ENCODE results near the gene PML.

PML gene

DNA sequence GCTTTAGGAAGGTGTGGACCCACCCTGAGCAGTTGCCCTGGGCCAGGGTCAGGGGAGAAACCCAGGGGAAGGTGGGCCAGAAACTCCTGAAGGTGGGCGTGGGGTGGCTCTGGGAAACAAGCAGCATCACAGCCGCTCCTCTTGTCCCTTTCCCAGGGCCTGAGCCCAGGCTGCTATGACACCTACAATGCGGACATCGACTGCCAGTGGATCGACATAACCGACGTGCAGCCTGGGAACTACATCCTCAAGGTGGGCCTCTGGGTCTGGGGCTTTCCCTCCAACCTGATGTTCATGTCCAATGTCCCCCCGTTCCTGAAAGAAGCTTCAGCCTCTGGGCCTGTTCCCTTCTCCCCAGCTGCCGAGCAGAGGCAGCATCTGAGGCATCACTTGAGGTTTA is 46.9 kb upstream of the PML start:
- Histone ChIP-seq H3K9me3 (ENCODE audit: control insufficient read depth, insufficient read depth, low read depth, low read length) (no peaks in the 10 kb centered on the region), H3K27ac (ENCODE audit: extremely low read depth, low read depth, low read length) (no peak overlapping the region), H3K4me1 (ENCODE audit: control insufficient read depth, insufficient read depth, low read length) (peaks cover 6% of the 10 kb centered on the region; the same call in 1 of the 2 replicates), H3K36me3 (ENCODE audit: control insufficient read depth in 2 of 2, insufficient read depth in 1 of 2, low read length in 2 of 2) (peaks cover 0 to 2% of the 10 kb centered on the region in 2 experiments; a peak in 1 of 3 replicates), H3K4me3 (ENCODE audit: low read depth, low read length) (no peak overlapping the region)
- TF ChIP-seq ZNF830 (tag by site-specific recombination; IDR thresholded peaks at IDR 0.05; ENCODE audit: low read depth), result no peak
- no peak for TF ChIP-seq ZNF132 (tag by site-specific recombination; IDR thresholded peaks at IDR 0.05; ENCODE audit: borderline replicate concordance)
- TF ChIP-seq ZNF677 (tag by site-specific recombination; IDR thresholded peaks at IDR 0.05), result no peak
- TF ChIP-seq ZNF302 (tag by site-specific recombination; IDR thresholded peaks at IDR 0.05; ENCODE audit: low read depth), result no peak
- no peak for TF ChIP-seq HOXC10 (CRISPR knock-in tag; IDR thresholded peaks at IDR 0.05)
- no peak for TF ChIP-seq ZNF768 (tag by site-specific recombination; IDR thresholded peaks at IDR 0.05)
- TF ChIP-seq, protein P1, sequence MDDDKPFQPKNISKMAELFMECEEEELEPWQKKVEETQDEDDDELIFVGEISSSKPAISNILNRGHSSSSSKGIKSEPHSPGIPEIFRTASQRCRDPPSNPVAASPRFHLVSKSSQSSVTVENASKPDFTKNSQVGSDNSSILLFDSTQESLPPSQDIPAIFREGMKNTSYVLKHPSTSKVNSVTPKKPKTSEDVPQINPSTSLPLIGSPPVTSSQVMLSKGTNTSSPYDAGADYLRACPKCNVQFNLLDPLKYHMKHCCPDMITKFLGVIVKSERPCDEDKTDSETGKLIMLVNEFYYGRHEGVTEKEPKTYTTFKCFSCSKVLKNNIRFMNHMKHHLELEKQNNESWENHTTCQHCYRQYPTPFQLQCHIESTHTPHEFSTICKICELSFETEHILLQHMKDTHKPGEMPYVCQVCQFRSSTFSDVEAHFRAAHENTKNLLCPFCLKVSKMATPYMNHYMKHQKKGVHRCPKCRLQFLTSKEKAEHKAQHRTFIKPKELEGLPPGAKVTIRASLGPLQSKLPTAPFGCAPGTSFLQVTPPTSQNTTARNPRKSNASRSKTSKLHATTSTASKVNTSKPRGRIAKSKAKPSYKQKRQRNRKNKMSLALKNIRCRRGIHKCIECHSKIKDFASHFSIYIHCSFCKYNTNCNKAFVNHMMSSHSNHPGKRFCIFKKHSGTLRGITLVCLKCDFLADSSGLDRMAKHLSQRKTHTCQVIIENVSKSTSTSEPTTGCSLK (tag by site-specific recombination; IDR thresholded peaks at IDR 0.05), result no peak
- TF ChIP-seq ZNF169 (tag by site-specific recombination; IDR thresholded peaks at IDR 0.05), result no peak
- CTCF ChIA-PET, result interaction anchor here (0.6 to 14.4 kb wide), 3 partner anchors 21 to 534 kb away, joined by 5 to 276 read pairs (median 8); no protein-coding TSS in a partner anchor
- POLR2A ChIA-PET, result interaction anchor here (1.6 kb wide), 1 partner anchor 47 kb away, joined by 3 read pairs; the partner anchor contains the start of gene PML

DNA sequence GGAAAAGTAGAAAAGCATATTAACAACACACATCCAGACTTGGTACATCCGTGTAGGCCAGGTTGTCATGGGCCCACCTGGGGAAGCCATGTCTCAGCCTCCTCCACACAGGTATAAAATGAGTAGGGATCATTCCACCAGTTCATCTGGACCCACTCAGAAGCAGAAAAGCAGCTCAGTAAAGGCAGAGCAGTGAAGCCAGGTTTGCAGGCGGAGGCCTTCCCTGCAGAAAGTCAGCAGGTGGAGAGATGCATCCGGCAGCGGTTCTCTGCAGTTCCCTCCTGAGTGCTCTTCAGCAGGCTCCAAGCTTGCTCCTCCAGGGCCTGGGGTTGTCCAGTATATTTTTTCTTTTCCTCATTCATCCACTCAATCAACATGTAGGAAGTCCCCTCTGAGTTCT is 46.1 kb upstream of the PML start:
- Histone ChIP-seq H3K4me3 (ENCODE audit: low read depth, low read length) (no peak overlapping the region), H3K9me3 (ENCODE audit: control insufficient read depth, insufficient read depth, low read depth, low read length) (no peaks in the 10 kb centered on the region), H3K36me3 (ENCODE audit: control insufficient read depth in 2 of 2, insufficient read depth in 1 of 2, low read length in 2 of 2) (peaks cover 0 to 2% of the 10 kb centered on the region in 2 experiments; a peak in 1 of 3 replicates), H3K27ac (ENCODE audit: extremely low read depth, low read depth, low read length) (no peak overlapping the region), H3K4me1 (ENCODE audit: control insufficient read depth, insufficient read depth, low read length) (peaks cover 6% of the 10 kb centered on the region; the same call in 1 of the 2 replicates)
- ChIA-PET CTCF (interaction anchor here (0.6 to 14.4 kb wide), 8 partner anchors 10 to 535 kb away, joined by 3 to 276 read pairs (median 6); no protein-coding TSS in a partner anchor), POLR2A (interaction anchor here (0.5 to 1.6 kb wide), 2 partner anchors 46 to 1267 kb away, joined by 3 read pairs; partner anchors contain the start of gene PML)
- TF ChIP-seq ZNF660 (tag by site-specific recombination; IDR thresholded peaks at IDR 0.05) (no peak), ZNF16 (tag by site-specific recombination; IDR thresholded peaks at IDR 0.05; ENCODE audit: low read depth) (no peak), PATZ1 (tag by site-specific recombination; IDR thresholded peaks at IDR 0.05) (no peak), ZFP37 (tag by site-specific recombination; IDR thresholded peaks at IDR 0.05) (no peak), ZNF785 (tag by site-specific recombination; IDR thresholded peaks at IDR 0.05) (no peak), SALL2 (tag by site-specific recombination; IDR thresholded peaks at IDR 0.05; ENCODE audit: borderline replicate concordance) (no peak), ZNF121 (tag by site-specific recombination; IDR thresholded peaks at IDR 0.05) (no peak), CTCF (tag by site-specific recombination; IDR thresholded peaks at IDR 0.05) (no peak), ZNF449 (tag by site-specific recombination; IDR thresholded peaks at IDR 0.05) (no peak), ZBTB21 (tag by site-specific recombination; IDR thresholded peaks at IDR 0.05) (no peak), ZBTB26 (tag by site-specific recombination; optimal IDR thresholded peaks at IDR 0.05) (no peak)
- TF ChIP-seq, protein P2, sequence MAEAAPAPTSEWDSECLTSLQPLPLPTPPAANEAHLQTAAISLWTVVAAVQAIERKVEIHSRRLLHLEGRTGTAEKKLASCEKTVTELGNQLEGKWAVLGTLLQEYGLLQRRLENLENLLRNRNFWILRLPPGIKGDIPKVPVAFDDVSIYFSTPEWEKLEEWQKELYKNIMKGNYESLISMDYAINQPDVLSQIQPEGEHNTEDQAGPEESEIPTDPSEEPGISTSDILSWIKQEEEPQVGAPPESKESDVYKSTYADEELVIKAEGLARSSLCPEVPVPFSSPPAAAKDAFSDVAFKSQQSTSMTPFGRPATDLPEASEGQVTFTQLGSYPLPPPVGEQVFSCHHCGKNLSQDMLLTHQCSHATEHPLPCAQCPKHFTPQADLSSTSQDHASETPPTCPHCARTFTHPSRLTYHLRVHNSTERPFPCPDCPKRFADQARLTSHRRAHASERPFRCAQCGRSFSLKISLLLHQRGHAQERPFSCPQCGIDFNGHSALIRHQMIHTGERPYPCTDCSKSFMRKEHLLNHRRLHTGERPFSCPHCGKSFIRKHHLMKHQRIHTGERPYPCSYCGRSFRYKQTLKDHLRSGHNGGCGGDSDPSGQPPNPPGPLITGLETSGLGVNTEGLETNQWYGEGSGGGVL (tag by site-specific recombination; IDR thresholded peaks at IDR 0.05), result no peak
- TF ChIP-seq, protein P3, sequence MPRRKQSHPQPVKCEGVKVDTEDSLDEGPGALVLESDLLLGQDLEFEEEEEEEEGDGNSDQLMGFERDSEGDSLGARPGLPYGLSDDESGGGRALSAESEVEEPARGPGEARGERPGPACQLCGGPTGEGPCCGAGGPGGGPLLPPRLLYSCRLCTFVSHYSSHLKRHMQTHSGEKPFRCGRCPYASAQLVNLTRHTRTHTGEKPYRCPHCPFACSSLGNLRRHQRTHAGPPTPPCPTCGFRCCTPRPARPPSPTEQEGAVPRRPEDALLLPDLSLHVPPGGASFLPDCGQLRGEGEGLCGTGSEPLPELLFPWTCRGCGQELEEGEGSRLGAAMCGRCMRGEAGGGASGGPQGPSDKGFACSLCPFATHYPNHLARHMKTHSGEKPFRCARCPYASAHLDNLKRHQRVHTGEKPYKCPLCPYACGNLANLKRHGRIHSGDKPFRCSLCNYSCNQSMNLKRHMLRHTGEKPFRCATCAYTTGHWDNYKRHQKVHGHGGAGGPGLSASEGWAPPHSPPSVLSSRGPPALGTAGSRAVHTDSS (tag by site-specific recombination; IDR thresholded peaks at IDR 0.05), result no peak
